Brain microvascular endothelial cell (primary cell): ENCODE data around the gene KCNH2.
A peak's percentile ranks its signal among the peaks of the same experiment; 100 is the strongest.
"Not testable (repeated sequence)": the region's sequence is repeated elsewhere in the genome, so short reads cannot be mapped to it uniquely, and the experiment has no call there.

Experiments used
- DNase-seq: peaks from one replicate; pipeline ENCODE4 v3.0.0-alpha.2; 2020
- H3K27ac ChIP-seq: fragments of 250-450 bp; sonication (Bioruptor Pico); 2 replicates; pipeline ENCODE4 v1.5.1; 2020; ENCODE audit warnings: mild to moderate bottlenecking, moderate library complexity
- H3K27me3 ChIP-seq: fragments of 250-450 bp; sonication (Bioruptor Pico); replicated peaks from 2 replicates; pipeline ENCODE4 v1.5.1; 2020; ENCODE audit warnings: mild to moderate bottlenecking
- H3K36me3 ChIP-seq: fragments of 250-450 bp; sonication (Bioruptor Pico); replicated peaks from 2 replicates; pipeline ENCODE4 v1.5.1; 2020; ENCODE audit warnings: mild to moderate bottlenecking
- H3K4me3 ChIP-seq: 2 replicates; pipeline ENCODE4 v1.5.1; 2011; ENCODE audit warnings: low read depth, mild to moderate bottlenecking, control low read depth, low read length, moderate library complexity
- CTCF ChIP-seq: IDR thresholded peaks from 2 replicates; pipeline ENCODE4 v1.5.1; 2011; ENCODE audit warnings: low read depth, mild to moderate bottlenecking, moderate library complexity, low read length, control low read depth, inconsistent platforms; ENCODE audit errors: missing control alignments
- in situ Hi-C: cut with HindIII; loops from 2 replicates; pipeline ENCODE4 v1.10.0; 2017; ENCODE audit warnings: low sequenced_read_pairs, low pct_ligation_motif_present

Gene KCNH2

DNA sequence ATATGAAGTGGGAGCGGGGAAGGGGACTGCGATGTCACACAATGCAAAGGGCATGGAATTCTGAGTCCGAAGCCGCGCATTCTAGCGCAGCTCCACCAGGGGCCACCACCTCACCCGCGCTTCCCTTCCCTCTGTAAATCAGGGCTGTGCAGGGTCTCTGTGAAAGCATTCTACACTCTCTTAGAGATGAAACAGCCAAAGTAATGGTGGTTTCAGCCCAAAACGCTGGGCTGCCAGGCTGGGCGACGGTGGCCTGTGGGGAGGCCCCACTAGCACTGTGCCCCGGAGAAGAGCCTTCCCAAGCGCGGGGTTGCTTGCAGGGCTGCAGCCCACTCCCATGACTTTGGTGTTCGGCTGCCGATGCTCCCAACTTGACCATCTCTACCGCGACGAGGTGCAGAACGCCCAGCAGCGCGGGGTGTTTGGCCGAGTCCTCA, 34.8 kb upstream of the KCNH2 start:
- H3K36me3 ChIP-seq: no peaks in the 10 kb centered on the region
- in situ Hi-C loops: no loop called here
- peak; percentile 33 for DNase-seq
- no peak overlapping the region for H3K27ac ChIP-seq
- TF ChIP-seq CTCF: peak; percentile 85
- H3K27me3 ChIP-seq: peaks cover 8% of the 10 kb centered on the region
- H3K4me3 ChIP-seq: no peak overlapping the region

GRCh38 chr7:151012031-151012692, 34.0 kb upstream of the KCNH2 start:
- in situ Hi-C loops: no loop called here
- Histone ChIP-seq H3K27me3 (peaks cover 6% of the 10 kb centered on the region), H3K36me3 (no peaks in the 10 kb centered on the region), H3K27ac (no peak overlapping the region), H3K4me3 (no peak overlapping the region)
- no peak for TF ChIP-seq CTCF
- DNase-seq: no peak

DNA sequence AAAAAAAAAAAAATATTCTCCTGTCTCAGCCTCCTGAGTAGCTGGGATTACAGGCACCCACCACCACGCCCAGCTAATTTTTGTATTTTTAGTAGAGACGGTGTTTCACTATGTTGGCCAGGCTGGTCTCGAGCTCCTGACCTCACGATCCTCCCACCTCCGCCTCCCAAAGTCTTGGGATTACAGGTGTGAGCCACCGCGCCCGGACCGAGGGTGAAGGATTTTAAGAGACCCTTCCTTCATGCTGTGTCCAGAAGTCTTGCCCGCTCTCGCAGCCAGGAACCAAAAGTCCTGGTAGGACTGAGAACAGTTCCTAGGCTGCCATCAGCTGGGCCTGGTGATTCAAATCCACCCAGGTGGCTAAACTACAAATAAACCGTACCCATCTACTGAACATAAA, 33.5 kb upstream of the KCNH2 start:
- H3K27ac ChIP-seq, H3K27me3 ChIP-seq, H3K36me3 ChIP-seq, H3K4me3 ChIP-seq, DNase-seq, in situ Hi-C loops: not testable (repeated sequence)

- in situ Hi-C loops: no loop called here
- no peak for DNase-seq
Measured at GRCh38 chr7:151011097-151011409, 32.9 kb upstream of the KCNH2 start.

DNA sequence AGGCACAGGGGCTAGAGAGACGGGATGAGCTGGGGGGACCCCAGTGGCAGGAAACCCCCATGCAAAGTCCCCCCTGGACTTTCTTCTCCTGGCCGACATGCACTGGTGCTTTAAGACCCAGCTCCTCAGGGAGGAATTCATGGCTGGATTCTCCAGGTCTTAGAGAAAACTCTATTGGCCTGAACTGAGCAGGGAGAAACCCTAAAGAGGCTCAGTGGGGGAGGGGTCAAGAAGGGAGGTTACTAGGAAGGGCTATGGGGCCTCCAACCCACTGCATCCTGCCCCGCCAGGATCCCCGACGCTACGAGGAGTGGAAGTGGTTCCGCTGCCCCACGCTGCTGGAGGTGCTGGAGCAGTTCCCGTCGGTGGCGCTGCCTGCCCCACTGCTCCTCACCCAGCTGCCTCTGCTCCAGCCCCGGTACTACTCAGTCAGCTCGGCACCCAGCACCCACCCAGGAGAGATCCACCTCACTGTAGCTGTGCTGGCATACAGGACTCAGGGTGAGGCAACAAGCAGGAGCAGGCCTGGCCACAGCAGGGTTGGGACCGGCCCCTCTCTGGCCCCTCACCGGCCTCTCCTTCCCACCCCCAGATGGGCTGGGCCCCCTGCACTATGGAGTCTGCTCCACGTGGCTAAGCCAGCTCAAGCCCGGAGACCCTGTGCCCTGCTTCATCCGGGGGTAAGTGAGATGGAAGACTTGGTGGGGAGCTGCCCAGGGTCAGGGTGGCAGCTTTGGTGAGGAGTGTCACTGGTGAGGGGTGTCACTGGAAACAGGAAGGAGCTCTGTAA, 32.4 kb upstream of the KCNH2 start:
- Histone ChIP-seq H3K27me3 (peaks cover 6% of the 10 kb centered on the region), H3K27ac (no peak overlapping the region), H3K4me3 (no peak overlapping the region), H3K36me3 (no peaks in the 10 kb centered on the region)
- in situ Hi-C loops: no loop called here
- no peak for DNase-seq
- TF ChIP-seq CTCF: no peak

More at GRCh38 chr7:151011097-151011409, 32.9 kb upstream of the KCNH2 start:
- H3K27me3 ChIP-seq: peaks cover 6% of the 10 kb centered on the region
- no peak for TF ChIP-seq CTCF
- H3K4me3 ChIP-seq: no peak overlapping the region
- no peak overlapping the region for H3K27ac ChIP-seq
- no peaks in the 10 kb centered on the region for H3K36me3 ChIP-seq

GRCh38 chr7:151010037-151010306, 31.9 kb upstream of the KCNH2 start:
- Histone ChIP-seq H3K27me3 (peaks cover 6% of the 10 kb centered on the region), H3K4me3 (no peak overlapping the region), H3K27ac (no peak overlapping the region), H3K36me3 (no peaks in the 10 kb centered on the region)
- no peak for DNase-seq
- TF ChIP-seq CTCF: no peak
- in situ Hi-C loops: no loop called here
